Measurements from ENCODE around the gene CPA4. TPM values are rescaled to one million over a fixed set of nuclear protein-coding genes. Genes with fewer than 3 reads are reported as not detected.
A peak's percentile ranks its signal among the peaks of the same experiment; 100 is the strongest.

The CPA4 gene
- total RNA-seq, 4 donors from 2014 or later: 44.4 to 107 (median 66.1) TPM

DNA sequence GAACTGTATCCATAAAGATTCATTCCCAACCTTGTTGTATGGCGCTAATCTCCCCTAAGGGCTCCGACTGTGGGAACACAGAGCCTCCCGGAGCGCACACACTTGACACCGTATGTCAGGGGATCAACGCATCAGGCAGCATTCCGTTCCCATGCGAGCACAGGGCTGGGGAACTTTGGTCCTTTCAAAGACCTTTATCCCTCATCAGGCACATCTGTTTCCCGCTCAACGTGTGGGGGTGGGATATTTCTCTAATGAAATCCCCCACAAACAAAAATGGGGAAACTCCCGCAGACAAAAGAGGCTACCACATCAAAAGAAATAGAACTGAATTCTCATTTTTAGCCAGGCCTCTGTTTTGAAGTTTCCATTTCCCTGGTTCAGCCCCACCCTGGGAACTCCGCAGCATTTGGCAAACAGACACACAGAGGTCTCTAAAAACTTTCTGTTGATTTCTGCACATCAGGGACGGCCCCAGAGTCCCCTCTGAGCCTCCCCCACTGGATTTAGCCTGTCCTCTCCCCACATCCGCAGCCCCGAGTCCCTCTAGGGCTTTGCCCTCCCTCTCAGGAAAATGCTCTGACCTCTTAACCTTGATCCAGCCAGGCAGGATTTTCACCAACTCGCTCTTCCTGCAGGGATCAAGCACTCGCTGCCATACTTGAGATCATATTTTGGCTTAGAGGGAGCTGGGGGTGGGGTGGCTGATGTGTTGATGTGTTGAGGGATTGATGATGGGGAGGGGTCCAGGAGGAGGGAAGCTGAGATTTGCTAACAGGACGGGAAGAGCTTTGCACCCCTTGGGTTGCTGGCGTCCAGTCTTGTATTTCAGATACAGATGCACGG lies 58.2 kb downstream of the CPA4 start:
- TF ChIP-seq POLR2A (IDR thresholded peaks at IDR 0.05): no peak
- TF ChIP-seq, protein P1, sequence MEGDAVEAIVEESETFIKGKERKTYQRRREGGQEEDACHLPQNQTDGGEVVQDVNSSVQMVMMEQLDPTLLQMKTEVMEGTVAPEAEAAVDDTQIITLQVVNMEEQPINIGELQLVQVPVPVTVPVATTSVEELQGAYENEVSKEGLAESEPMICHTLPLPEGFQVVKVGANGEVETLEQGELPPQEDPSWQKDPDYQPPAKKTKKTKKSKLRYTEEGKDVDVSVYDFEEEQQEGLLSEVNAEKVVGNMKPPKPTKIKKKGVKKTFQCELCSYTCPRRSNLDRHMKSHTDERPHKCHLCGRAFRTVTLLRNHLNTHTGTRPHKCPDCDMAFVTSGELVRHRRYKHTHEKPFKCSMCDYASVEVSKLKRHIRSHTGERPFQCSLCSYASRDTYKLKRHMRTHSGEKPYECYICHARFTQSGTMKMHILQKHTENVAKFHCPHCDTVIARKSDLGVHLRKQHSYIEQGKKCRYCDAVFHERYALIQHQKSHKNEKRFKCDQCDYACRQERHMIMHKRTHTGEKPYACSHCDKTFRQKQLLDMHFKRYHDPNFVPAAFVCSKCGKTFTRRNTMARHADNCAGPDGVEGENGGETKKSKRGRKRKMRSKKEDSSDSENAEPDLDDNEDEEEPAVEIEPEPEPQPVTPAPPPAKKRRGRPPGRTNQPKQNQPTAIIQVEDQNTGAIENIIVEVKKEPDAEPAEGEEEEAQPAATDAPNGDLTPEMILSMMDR (IDR thresholded peaks at IDR 0.05): no peak
- intact Hi-C loops (cut with DNase I; ENCODE audit: low total_unique reads): no loop called here
- DNase-seq (ENCODE audit: low spot score in 2 of 2): peak in 1 of 2 donors; percentile 85
- WGBS, 2 donors: 38 to 42% methylated on average over 20 of the region's 20 CpGs
- H3K4me3 ChIP-seq (ENCODE audit: low read depth, poor library complexity, severe bottlenecking): no peak overlapping the region

DNA sequence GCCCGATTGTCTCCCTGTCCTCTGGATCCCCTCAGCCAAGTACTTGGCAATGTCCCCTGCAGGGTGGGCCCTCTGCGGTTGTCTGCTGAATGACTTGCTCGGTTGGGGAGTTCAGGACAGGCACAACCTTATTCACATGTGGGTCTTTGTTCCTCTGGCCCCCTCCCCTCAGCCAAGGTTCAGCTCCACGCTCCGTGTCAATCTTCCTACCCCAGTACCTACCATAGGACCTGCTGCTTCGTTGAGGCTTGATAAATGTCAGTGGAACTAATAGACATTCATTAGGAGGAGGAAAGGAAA lies 58.8 kb downstream of the CPA4 start:
- no peak overlapping the region for H3K4me3 ChIP-seq (ENCODE audit: low read depth, poor library complexity, severe bottlenecking)
- no peak for DNase-seq (ENCODE audit: low spot score in 2 of 2)
- 56 to 57% methylated on average over 6 of the region's 6 CpGs for WGBS, 2 donors
- TF ChIP-seq POLR2A (IDR thresholded peaks at IDR 0.05): no peak
- TF ChIP-seq, protein P1 (IDR thresholded peaks at IDR 0.05): no peak
- intact Hi-C loops (cut with DNase I; ENCODE audit: low total_unique reads): no loop called here

DNA sequence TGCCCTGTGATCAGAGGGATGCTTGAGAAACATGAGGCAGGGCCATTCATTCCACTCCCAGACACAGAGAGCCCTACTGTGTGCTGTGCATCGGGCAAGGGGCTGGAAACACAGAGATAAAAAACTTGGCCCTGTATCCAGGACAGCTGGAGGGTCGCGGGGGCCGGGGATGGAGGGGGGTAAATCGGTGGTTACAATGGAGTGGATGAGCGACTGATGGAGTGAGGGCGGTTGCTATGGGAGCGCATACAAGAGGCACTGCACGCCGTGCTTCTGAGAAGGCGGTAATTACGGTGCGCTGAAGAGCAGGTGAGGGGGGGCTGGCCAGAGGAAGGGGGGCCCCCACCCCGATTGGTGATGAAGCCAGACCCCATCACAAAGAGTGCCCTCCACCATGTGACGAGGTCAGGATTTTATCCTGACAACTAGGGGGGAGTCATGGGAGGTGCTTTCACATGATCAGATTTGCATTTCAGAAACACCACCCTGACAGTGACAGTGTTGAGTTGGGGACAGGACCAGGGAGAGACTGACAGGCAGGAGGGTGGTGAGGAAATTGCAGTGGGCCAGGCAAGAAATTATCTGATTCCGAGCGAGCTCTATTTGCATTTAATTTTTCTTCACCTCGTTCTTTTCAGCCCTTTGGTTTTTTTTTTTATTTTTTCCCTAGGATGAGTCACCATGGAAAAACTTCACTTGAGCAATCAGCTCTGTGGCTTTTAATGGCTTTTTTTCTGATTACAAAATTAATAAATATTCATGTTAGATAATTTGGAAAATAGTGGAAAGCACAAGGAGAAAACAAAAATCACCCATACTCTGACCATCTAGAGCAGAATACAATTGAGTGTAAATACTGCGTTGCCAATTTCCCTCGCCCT lies 59.5 kb downstream of the CPA4 start:
- TF ChIP-seq, protein P1 (IDR thresholded peaks at IDR 0.05): no peak
- TF ChIP-seq POLR2A (IDR thresholded peaks at IDR 0.05): no peak
- intact Hi-C loops (cut with DNase I; ENCODE audit: low total_unique reads): no loop called here
- no peak overlapping the region for H3K4me3 ChIP-seq (ENCODE audit: low read depth, poor library complexity, severe bottlenecking)
- 39 to 41% methylated on average over 20 of the region's 20 CpGs for WGBS, 2 donors
- DNase-seq (ENCODE audit: low spot score in 2 of 2): peak in 1 of 2 donors; percentile 86

DNA sequence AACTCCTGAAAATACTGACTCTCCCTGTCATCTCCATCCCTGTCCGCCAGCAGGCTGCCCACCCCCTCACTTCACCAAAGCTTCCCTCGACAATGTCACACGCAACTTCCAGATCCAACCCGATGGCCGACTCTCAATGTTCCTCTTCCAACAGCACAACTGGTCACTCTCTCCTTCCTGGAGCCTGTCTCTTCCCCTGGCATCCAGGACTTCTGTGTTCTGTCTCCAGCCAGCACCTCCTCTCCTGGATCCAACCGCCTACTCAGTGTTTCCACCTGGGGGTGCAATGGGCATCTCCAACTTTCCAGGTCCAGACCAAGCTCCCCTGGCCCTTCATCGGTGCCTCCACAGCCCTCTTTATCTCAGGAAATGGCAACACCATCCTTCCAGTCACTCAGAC lies 60.2 kb downstream of the CPA4 start:
- peak in 1 of 2 donors; percentile 72 for DNase-seq (ENCODE audit: low spot score in 2 of 2)
- intact Hi-C loops (cut with DNase I; ENCODE audit: low total_unique reads): no loop called here
- no peak overlapping the region for H3K4me3 ChIP-seq (ENCODE audit: low read depth, poor library complexity, severe bottlenecking)
- 78 to 85% methylated on average over 7 of the region's 7 CpGs for WGBS, 2 donors
- TF ChIP-seq POLR2A (IDR thresholded peaks at IDR 0.05): no peak
- TF ChIP-seq, protein P1 (IDR thresholded peaks at IDR 0.05): no peak

DNA sequence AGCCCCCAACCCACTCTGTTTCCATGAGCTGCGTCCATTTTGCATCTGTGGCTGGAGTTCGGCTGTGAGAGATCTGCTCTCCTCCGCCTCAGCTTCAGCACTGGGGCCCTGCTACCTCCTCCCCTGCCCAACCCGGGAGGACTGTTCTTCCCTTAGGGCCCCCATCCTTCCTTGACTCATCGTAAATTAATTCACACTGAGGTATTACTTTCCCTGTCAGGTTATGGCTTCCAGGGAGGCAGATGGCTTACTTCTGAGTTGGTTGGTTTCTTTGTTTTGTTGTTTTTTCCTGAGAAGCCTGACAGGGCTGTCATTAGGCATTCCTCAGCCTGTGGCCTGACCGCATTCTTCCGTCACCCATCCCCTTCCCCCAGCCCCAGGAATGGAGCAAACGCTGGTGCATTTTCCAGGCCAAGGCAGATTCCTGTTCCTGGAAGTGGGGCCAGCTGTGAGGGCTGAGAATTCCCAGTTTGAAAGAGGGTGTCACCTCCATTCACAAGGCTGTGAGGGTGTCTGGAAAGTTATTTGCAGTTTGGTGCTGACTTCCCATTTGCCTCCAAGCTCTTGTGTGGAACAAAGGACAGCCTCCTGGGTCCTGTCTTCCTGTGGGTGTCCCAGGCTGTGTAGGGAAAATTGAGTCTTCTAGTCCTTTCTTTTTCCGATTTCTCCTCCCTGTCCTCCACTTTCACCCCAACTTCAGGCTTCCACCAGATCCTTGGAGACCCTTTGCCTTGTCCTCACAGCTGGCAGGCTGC lies 63.3 kb downstream of the CPA4 start:
- TF ChIP-seq, protein P1 (IDR thresholded peaks at IDR 0.05): no peak
- no peak for TF ChIP-seq POLR2A (IDR thresholded peaks at IDR 0.05)
- peak; percentile 43 to 90 for DNase-seq (ENCODE audit: low spot score in 2 of 2)
- intact Hi-C loops (cut with DNase I; ENCODE audit: low total_unique reads): no loop called here
- no peak overlapping the region for H3K4me3 ChIP-seq (ENCODE audit: low read depth, poor library complexity, severe bottlenecking)
- 23 to 28% methylated on average over 9 of the region's 9 CpGs for WGBS, 2 donors

Measured in lower leg skin (tissue), 4 donors.